ENCODE data around the gene VAPA. TPM values are rescaled to one million over a fixed set of nuclear protein-coding genes. Genes with fewer than 3 reads are reported as not detected.
"Not testable (repeated sequence)": the region's sequence is repeated elsewhere in the genome, so short reads cannot be mapped to it uniquely, and the experiment has no call there.

The VAPA gene
- total and polyA plus RNA-seq, 10 of the 15 experiments (the other 5 are each of a cell fraction or from before 2014, with no cell fraction given) = 70.9 to 252 (median 166) TPM

DNA sequence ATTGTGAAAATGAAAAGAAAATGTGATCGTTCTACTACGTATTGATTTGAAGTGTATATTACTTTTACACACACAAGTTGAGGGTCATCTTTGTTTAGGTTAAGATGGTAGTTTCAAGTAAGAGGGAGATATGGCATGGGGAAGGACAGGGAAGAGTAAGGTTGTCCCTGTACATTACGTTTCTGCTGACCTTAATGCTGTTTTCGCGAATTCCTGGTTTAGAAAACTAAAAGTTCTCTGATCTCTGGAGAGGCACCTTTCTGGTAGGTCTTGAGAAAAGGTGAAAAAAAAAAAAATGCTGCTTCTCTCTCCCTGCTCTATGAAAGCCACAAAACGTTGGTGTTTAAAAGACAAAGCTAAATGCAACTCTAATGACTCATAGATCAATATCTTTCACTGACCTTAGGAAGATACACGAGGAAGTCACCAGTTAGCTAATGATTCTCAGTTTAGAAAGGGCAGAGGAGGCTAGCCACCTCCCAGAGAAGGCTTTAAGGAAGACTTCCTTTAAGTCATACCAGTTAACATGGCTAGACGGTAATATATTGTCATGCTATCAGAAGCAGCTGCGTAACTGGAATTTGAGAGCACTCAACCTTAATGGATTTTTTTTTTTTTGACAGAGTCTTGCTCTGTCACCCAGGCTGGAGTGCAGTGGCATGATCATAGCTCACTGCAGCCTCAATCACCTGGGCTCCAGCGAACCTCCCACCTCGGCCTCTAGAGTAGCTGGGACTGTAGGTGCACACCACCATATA, 14.8 kb upstream of the VAPA start:
- no peak overlapping the region for H3K27ac ChIP-seq (ENCODE audit: control insufficient read depth, insufficient read depth)
- no peaks in the 10 kb centered on the region for H3K4me1 ChIP-seq (ENCODE audit: control insufficient read depth, insufficient read depth, low read length)
- TF ChIP-seq NR2C2 (IDR thresholded peaks at IDR 0.05; ENCODE audit: borderline replicate concordance, control insufficient read depth, insufficient read length, low read depth) (no peak), RFX5 (IDR thresholded peaks at IDR 0.05; ENCODE audit: low read depth, low read length) (no peak), TARDBP (IDR thresholded peaks at IDR 0.05; ENCODE audit: borderline replicate concordance) (no peak), RAD21 (IDR thresholded peaks at IDR 0.05; ENCODE audit: insufficient read depth, low read depth, low read length) (no peak), PAX5 (IDR thresholded peaks at IDR 0.05; ENCODE audit: borderline replicate concordance, low read depth, low read length) (no peak), RBBP5 (conservative IDR thresholded peaks at IDR 0.05) (no peak), FOS (IDR thresholded peaks at IDR 0.05; ENCODE audit: borderline replicate concordance, extremely low read depth, insufficient read length) (no peak), KDM1A (IDR thresholded peaks at IDR 0.05; ENCODE audit: borderline replicate concordance) (no peak)
- TF ChIP-seq, protein P1, sequence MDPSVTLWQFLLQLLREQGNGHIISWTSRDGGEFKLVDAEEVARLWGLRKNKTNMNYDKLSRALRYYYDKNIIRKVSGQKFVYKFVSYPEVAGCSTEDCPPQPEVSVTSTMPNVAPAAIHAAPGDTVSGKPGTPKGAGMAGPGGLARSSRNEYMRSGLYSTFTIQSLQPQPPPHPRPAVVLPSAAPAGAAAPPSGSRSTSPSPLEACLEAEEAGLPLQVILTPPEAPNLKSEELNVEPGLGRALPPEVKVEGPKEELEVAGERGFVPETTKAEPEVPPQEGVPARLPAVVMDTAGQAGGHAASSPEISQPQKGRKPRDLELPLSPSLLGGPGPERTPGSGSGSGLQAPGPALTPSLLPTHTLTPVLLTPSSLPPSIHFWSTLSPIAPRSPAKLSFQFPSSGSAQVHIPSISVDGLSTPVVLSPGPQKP (IDR thresholded peaks at IDR 0.05; ENCODE audit: low read depth, low read length) = no peak
- TF ChIP-seq, protein P2, sequence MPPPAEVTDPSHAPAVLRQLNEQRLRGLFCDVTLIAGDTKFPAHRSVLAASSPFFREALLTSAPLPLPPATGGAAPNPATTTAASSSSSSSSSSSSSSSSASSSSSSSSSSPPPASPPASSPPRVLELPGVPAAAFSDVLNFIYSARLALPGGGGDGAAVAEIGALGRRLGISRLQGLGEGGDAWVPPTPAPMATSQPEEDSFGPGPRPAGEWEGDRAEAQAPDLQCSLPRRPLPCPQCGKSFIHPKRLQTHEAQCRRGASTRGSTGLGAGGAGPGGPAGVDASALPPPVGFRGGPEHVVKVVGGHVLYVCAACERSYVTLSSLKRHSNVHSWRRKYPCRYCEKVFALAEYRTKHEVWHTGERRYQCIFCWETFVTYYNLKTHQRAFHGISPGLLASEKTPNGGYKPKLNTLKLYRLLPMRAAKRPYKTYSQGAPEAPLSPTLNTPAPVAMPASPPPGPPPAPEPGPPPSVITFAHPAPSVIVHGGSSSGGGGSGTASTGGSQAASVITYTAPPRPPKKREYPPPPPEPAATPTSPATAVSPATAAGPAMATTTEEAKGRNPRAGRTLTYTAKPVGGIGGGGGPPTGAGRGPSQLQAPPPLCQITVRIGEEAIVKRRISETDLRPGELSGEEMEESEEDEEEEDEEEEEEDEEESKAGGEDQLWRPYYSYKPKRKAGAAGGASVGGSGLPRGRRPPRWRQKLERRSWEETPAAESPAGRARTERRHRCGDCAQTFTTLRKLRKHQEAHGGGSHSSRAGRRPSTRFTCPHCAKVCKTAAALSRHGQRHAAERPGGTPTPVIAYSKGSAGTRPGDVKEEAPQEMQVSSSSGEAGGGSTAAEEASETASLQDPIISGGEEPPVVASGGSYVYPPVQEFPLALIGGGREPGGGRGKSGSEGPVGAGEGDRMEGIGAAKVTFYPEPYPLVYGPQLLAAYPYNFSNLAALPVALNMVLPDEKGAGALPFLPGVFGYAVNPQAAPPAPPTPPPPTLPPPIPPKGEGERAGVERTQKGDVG (CRISPR knock-in tag; IDR thresholded peaks at IDR 0.05) = no peak
- ChIA-PET CTCF (no interaction called here), RAD21 (ENCODE audit: unreplicated experiment) (no interaction called here), POLR2A (no interaction called here), SMC1A (ENCODE audit: uncharacterized antibody, unreplicated experiment) (interaction anchor here (0.7 to 0.8 kb wide), 2 partner anchors 8 to 44 kb away, joined by 3 to 4 read pairs; no protein-coding TSS in a partner anchor)
- no peak overlapping the region for H2AFZ ChIP-seq (ENCODE audit: control insufficient read depth, low read depth, low read length)
- no peaks in the 10 kb centered on the region for H3K79me2 ChIP-seq (ENCODE audit: control insufficient read depth, insufficient read depth, low read length)
- H3K9me3 ChIP-seq (replicated peaks; ENCODE audit: control insufficient read depth, insufficient read depth, low read length) = no peaks in the 10 kb centered on the region
- intact Hi-C loops (cut with micrococcal nuclease; ENCODE audit: unreplicated experiment) (no loop called here), in situ Hi-C loops (cut with MboI) (no loop called here)
- H3K4me3 ChIP-seq = no peak overlapping the region
- DNase-seq (ENCODE audit: low read depth, low spot score) = no peak
- FAIRE-seq = no peak
- no peaks in the 10 kb centered on the region for H3K27me3 ChIP-seq (replicated peaks in 1 of 2; ENCODE audit: control insufficient read depth in 2 of 2, insufficient read depth in 2 of 2, low read length in 1 of 2)
- ATAC-seq = no peak
- H3K4me2 ChIP-seq (ENCODE audit: control insufficient read depth, insufficient read depth) = no peak overlapping the region
- no peaks in the 10 kb centered on the region for H4K20me1 ChIP-seq (ENCODE audit: control insufficient read depth, insufficient read depth)
- no TSS peak for BruUV-seq (replicated peaks)
- WGBS (ENCODE audit: insufficient coverage, insufficient replicate concordance, low lambda C conversion rate, missing lambda C conversion rate) = 58% methylated on average over 11 of the region's 11 CpGs
- H3K9ac ChIP-seq (ENCODE audit: control insufficient read depth, insufficient read depth, low read length) = no peak overlapping the region
- no peaks in the 10 kb centered on the region for H3K36me3 ChIP-seq (ENCODE audit: control insufficient read depth in 2 of 2, insufficient read depth in 2 of 2, low read length in 1 of 2)

DNA sequence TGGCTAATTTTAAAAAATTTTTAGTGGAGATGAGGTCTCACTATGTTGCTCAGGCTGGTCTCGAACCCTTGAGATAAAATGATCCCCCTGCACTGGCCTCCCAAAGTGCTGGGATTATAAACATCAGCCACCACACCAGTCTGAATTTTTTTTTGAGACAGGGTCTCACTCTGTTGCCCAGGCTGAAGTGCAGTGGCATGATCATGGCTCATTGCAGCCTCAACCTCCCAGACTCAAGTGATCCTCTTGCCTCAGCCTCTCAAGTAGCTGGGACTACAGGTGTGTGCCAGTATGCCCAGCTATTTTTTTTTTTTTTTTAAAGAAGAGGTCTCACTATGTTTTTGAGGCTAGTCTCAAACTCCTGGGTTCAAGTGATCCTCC, 14.3 kb upstream of the VAPA start:
- DNase-seq (ENCODE audit: low read depth, low spot score); H3K9ac ChIP-seq (ENCODE audit: control insufficient read depth, insufficient read depth, low read length); H3K27me3 ChIP-seq (replicated peaks in 1 of 2; ENCODE audit: control insufficient read depth in 2 of 2, insufficient read depth in 2 of 2, low read length in 1 of 2); H3K79me2 ChIP-seq (ENCODE audit: control insufficient read depth, insufficient read depth, low read length); ATAC-seq; CTCF ChIA-PET; H3K4me1 ChIP-seq (ENCODE audit: control insufficient read depth, insufficient read depth, low read length); intact Hi-C loops (cut with micrococcal nuclease; ENCODE audit: unreplicated experiment); H2AFZ ChIP-seq (ENCODE audit: control insufficient read depth, low read depth, low read length); H3K36me3 ChIP-seq (ENCODE audit: control insufficient read depth in 2 of 2, insufficient read depth in 2 of 2, low read length in 1 of 2); H3K27ac ChIP-seq (ENCODE audit: control insufficient read depth, insufficient read depth); BruUV-seq (replicated peaks); POLR2A ChIA-PET; H3K4me2 ChIP-seq (ENCODE audit: control insufficient read depth, insufficient read depth); FAIRE-seq; in situ Hi-C loops (cut with MboI); H3K4me3 ChIP-seq; H3K9me3 ChIP-seq (replicated peaks; ENCODE audit: control insufficient read depth, insufficient read depth, low read length); H4K20me1 ChIP-seq (ENCODE audit: control insufficient read depth, insufficient read depth); RAD21 ChIA-PET (ENCODE audit: unreplicated experiment): not testable (repeated sequence)
- SMC1A ChIA-PET (ENCODE audit: uncharacterized antibody, unreplicated experiment) = interaction anchor here (0.8 kb wide), 1 partner anchor 43 kb away, joined by 4 read pairs; no protein-coding TSS in a partner anchor
- WGBS (ENCODE audit: insufficient coverage, insufficient replicate concordance, low lambda C conversion rate, missing lambda C conversion rate) = 0% methylated on average over 1 of the region's 1 CpG

All from GM12878 (cell line).